Kasumi-1 (cell line): Measurements from ENCODE around the gene PRRX2.

Experiments
- DNase-seq, 2 experiments: peaks; one replicate each; lab custom pipeline; 2025; lab: John Stamatoyannopoulos, UW

PRRX2 gene

DNA sequence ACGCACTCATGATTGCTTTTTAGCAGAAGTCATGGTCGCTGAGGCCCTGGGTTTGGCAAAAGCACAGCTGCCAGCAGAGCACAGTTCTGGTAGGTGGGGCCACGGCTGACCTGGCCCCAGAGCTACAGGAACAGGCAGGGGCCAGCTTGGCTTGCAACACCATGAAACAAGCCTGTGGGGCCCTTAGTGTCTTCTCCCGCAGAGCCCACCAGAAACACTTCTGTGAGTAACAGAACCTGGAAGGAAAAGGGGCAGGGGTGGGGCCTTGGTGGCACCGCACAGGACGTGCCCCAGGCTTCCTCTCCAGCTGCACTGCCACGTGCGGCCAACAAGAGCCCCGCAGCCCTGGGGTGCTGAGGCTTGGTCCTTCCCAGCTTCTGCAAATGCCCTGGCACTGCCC is 28.3 kb upstream of the PRRX2 start:
- DNase-seq: no peak

GRCh38 chr9:129637673-129638439 is 27.6 kb upstream of the PRRX2 start:
- DNase-seq: no peak

DNA sequence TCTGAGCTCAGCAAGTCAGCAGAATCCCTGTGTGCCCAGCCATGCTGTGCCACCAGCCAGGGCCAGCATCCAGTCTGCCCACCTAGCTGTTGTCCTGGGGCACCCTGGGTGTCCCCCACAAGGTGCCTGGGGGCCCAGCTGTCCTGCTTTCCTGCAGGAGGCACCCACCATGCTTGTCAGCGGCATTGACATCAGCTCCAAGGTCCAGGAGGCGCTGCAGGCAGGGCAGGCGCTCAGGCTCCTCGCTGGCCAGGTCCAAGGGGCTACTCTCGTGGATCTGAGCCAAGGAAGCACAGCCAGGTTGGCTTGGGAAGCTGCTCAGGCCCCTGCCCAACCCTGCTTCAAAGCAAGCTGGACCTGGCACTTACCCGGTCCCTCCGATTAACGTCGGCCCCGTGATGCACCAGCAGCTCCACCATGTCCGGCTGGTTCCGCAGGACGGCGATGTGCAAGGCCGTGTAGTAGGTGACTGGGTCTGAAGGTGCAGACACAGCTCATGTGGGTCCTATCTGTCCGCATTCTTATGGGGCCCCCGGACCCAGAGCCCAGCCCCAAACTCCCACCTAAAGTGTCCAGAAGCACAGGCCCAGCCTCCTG is 26.3 kb upstream of the PRRX2 start:
- DNase-seq: no peak

GRCh38 chr9:129639756-129640085 is 25.7 kb upstream of the PRRX2 start:
- DNase-seq: no peak

- DNase-seq: no peak
These were observed 25.2 kb upstream of the PRRX2 start for GRCh38 chr9:129640086-129640870.

GRCh38 chr9:129640871-129641749 is 24.3 kb upstream of the PRRX2 start:
- no peak for DNase-seq

GRCh38 chr9:129641750-129642585 is 23.5 kb upstream of the PRRX2 start, which contains the start of gene ASB6:
Gene ASB6 (minus strand): TSS chr9:129642151. CDS start chr9:129641999, 152 bp downstream.
- DNase-seq: peak; percentile 89 to 92

GRCh38 chr9:129643706-129644105 is 21.7 kb upstream of the PRRX2 start:
- DNase-seq: no peak

DNA sequence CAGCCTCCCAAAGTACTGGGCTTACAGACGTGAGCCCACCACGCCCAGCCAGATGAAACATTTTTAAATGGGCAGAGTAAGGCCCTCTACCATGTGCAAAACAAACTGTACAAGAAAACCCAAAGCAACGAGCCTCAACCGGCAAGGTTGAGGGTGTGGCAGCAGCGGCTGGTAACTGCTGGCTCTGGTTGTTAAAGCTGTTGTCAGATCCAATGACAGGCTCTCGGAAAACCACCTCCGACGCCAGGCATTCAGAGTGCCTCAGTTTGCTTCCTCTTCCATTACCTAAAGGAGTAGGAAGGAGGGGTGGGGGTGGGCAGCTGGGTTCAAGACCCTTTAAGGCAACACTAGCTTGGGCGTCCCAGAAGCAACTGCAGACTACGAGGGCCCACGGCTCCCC is 21.1 kb upstream of the PRRX2 start:
- no peak for DNase-seq

DNA sequence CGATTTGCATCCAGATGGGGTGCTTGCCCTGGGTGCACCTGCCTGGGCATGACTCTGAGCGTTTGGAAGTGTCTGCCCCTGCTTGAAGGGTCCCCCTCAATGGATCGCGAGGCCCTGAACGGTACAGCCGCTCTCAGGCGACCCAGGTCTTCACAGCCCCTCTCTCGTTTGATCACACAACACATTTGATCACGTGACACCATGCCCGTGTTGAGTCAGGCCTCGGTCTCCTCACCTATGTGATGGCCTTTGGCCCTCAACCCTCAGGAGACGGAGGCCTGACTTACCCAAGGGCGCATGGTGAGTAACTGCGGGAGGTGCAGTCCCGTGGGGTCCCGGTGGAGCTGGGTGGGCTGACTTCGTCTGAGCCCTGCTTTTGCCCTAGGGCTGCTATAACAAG is 20.5 kb upstream of the PRRX2 start:
- DNase-seq: no peak

DNA sequence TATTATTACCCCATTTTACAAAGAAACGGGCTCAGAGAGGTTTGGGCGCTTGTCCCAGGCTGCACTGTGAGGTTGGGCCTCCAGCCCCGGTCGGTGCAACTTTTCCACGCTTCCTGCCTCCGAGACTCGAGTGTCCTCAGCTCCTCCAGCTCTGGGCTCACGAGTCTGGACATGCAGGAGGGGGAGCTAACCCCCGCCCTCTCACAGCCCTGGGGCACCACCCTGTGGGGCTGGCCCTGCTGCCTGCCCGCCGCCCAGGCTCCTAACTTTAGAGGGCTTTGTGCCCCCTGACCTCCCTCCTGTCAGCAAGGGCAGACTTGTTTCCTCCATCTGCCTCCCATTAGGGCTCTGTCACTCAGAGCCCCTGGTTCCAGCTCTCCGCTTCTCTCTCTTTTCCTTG is 19.2 kb upstream of the PRRX2 start:
- no peak for DNase-seq

DNA sequence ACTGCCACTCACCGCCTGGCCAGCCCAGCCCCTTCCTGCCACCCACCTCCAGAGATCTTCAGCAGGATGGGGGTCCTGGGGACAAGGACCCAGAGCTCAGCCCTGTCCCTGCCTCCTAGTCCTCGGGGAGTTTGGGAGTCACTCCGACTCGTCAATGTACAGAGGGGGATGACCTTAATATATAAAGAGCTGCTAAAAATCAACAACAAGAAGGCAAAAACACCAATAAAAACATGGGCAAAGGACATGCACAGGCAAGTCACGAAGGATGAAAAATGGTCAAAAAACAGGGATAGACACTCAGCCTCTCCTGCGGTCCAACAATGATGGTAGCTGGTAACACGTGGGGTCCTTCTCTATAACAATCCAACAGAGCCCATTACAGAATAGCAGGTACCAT is 18.8 kb upstream of the PRRX2 start:
- DNase-seq: no peak

GRCh38 chr9:129647635-129648034 is 17.8 kb upstream of the PRRX2 start:
- no peak for DNase-seq

- DNase-seq: no peak
These were observed 17.2 kb upstream of the PRRX2 start for GRCh38 chr9:129648092-129648763.

DNA sequence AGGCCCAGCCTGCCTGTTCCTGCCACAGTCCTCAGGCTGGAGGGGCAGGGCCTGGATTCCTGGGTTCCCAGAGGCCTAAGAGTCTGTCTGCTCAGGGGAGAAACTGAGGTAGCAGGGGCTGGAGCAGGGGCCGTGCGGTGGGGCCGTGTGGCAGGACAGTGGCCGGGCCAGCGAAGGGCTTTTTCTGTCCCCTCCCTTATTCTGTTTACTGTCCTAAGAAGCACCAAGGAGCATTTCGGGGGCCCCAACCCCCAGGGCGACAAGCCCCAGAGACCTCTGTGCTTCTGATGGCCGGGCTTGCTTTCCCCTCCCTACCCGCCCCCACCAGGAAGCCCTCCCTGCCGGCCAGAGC is 16.7 kb upstream of the PRRX2 start:
- DNase-seq: no peak

DNA sequence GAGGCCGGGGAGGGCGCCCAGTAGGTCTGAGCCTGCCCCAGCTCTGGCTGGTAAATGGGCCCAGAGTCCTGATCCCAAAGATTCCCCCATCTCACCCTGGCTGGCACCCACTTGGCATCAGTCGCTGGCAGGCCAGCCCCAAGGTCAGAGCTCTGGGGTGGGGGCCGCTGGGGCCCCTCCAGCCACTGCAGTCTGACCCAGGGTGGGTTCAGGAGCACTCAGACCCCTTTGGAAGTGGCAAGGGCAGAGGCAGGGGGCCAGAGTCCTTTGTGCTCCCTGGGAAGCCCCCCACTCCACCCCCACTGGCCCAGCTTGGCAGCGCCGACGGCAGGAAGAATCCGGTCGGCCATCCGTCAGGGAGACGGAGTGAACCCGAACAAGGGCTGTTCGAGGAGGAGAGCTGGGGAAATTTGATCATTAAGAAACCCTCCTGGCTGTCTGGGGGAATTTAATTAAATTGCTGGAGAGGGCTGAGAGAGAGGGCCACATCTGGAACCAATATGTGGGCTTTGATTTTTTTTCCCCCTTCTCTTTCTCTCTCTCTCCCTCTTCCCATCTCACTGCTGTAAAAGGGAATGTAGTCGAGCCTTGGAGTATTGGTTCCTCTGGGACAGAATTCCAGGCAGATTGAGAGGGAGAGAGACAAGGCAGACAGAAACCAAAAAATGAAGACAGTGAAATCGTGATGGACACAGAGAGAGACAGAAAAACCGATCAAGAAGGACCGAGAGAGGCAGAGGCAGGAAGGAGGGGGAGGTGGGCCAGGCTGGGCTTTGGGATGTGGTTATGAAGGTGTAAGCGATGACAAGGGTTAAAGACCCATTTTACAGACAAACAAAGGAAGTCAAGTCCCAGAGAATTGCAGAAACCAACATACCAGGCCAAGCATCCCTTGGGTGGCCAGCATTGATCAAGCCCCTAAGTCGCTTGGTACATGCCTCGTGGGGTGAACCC is 15.4 kb upstream of the PRRX2 start:
- no peak for DNase-seq

- DNase-seq: no peak
These were observed 14.7 kb upstream of the PRRX2 start for GRCh38 chr9:129650680-129651235.

- no peak for DNase-seq
These were observed 11.5 kb upstream of the PRRX2 start for GRCh38 chr9:129653823-129654553.
